ENCODE data around the gene ZNF813. TPM values are rescaled to one million over a fixed set of nuclear protein-coding genes. Genes with fewer than 3 reads are reported as not detected.

ZNF813 gene
- total and polyA plus RNA-seq, 7 donors, result 1.2 to 4.2 (median 2.9) TPM

DNA sequence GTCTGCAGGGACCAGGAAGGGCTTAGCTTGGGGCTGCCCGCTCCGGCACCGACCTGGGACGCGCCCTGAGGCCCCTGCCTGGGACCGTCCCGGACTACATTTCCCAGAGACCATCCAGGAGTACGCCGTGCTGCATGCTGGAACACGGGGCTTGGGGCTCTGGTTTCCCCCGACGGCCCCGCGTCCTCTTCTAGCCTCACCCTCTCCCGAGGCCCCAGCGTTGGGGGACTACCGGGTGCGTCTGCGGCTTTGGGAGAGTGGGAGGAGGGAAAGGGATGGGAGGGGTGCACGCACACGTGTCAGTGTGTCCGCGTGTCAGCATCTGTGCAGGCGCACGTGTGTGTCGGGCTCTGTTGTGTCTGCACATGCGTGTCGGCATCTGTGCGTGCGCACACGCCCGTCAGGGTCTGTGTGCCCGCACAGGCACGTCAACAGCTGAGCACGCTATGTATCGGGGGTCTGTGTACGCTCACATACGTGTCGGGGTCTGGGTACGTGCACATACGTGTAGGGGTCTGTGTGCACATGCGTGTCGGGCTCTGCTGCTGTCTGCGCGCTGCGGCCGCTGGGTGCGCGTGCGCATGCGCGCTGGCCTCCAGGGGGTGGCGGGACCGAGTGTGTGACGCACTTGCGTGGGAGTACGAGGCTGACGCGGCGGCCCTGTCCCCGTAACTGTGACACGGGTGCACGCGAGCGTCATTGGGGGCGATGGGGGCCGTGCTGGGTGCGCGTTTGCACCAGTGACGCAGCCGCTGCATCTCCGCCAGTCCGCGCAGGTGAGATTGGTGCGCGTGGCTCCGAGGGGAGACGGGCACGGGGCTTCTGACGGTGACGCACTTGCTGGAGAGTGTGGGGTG lies 70.2 kb downstream of the ZNF813 start, which contains the start of gene ZNF331:
ZNF331 (plus strand) TSS at position 625 of the 857 bp plus-strand sequence. CDS start 31,232 bp downstream, outside the sequence.
- TF ChIP-seq POLR2A (IDR thresholded peaks at IDR 0.05) (peak; percentile 26 to 46), POLR2AphosphoS5 (IDR thresholded peaks at IDR 0.05) (peak; percentile 82 to 87 (median 86)), EP300 (IDR thresholded peaks at IDR 0.05) (peak in 3 of 4 donors; percentile 77 to 80 (median 79))
- TF ChIP-seq, protein P1, sequence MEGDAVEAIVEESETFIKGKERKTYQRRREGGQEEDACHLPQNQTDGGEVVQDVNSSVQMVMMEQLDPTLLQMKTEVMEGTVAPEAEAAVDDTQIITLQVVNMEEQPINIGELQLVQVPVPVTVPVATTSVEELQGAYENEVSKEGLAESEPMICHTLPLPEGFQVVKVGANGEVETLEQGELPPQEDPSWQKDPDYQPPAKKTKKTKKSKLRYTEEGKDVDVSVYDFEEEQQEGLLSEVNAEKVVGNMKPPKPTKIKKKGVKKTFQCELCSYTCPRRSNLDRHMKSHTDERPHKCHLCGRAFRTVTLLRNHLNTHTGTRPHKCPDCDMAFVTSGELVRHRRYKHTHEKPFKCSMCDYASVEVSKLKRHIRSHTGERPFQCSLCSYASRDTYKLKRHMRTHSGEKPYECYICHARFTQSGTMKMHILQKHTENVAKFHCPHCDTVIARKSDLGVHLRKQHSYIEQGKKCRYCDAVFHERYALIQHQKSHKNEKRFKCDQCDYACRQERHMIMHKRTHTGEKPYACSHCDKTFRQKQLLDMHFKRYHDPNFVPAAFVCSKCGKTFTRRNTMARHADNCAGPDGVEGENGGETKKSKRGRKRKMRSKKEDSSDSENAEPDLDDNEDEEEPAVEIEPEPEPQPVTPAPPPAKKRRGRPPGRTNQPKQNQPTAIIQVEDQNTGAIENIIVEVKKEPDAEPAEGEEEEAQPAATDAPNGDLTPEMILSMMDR (IDR thresholded peaks at IDR 0.05), result peak; percentile 47 to 68 (median 49)
- Histone ChIP-seq H3K36me3 (peaks cover 0 to 14% (median 0%) of the 10 kb centered on the region in 4 donors), H3K27me3 (no peaks in the 10 kb centered on the region), H3K4me1 (peaks cover 0 to 9% (median 2%) of the 10 kb centered on the region in 4 donors), H3K27ac (peak within 1 kb of the TSS; percentile 84 to 90 (median 88)), H3K4me3 (peak within 1 kb of the TSS; percentile 64 to 74 (median 69)), H3K9me3 (no peaks in the 10 kb centered on the region)
- DNase-seq, result peak; percentile 94
- intact Hi-C loops (cut with DNase I), result no loop called here
- 43 to 54% methylated on average over 81 of the region's 81 CpGs for WGBS, 2 donors

DNA sequence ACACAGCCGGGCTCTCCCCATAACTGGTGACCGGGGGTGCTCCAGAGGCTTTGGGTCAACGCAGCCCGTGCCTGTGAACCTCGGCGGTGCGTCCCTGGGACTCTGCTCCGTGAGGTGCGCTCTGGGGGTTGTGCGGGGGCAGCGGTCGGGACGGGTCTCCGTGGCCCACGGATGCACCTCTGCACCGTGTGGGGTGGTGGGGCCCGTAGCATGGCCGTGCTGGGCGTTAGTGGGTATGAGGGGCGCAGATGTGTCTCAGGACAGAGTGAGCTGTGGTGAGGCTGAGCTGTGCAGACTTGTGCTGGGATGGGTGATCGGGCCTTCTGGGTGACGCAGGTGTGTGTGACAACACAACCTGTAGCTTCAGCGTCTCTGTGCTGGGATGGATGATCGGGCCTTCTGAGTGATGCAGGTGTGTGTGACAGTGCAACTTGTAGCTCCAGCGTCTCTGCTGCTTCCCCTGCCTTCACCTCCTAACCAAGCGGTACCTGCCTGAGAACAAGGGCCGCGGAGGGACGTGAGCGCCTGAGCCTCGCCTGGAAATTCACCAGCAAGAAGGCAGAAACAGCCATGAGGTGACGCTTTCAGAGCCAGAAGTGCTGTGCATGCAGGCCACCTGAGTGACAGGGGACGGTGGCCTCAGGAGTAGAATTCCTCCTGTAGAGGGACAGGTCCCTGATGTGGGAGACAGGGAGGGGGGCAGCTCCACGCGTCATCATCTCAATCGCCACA lies 71.0 kb downstream of the ZNF813 start:
- WGBS, 2 donors, result 52 to 60% methylated on average over 36 of the region's 36 CpGs
- peak overlapping the region; percentile 84 to 90 (median 88) for H3K27ac ChIP-seq
- no peaks in the 10 kb centered on the region for H3K27me3 ChIP-seq
- DNase-seq, result no peak
- TF ChIP-seq, protein P1 (IDR thresholded peaks at IDR 0.05), result no peak
- TF ChIP-seq POLR2AphosphoS5 (IDR thresholded peaks at IDR 0.05), result no peak
- no peak for TF ChIP-seq POLR2A (IDR thresholded peaks at IDR 0.05)
- no peak for TF ChIP-seq EP300 (IDR thresholded peaks at IDR 0.05)
- no peaks in the 10 kb centered on the region for H3K9me3 ChIP-seq
- intact Hi-C loops (cut with DNase I), result no loop called here
- peaks cover 0 to 9% (median 2%) of the 10 kb centered on the region in 4 donors for H3K4me1 ChIP-seq
- H3K36me3 ChIP-seq, result peaks cover 0 to 14% (median 0%) of the 10 kb centered on the region in 4 donors
- peak overlapping the region; percentile 64 to 74 (median 69) for H3K4me3 ChIP-seq

DNA sequence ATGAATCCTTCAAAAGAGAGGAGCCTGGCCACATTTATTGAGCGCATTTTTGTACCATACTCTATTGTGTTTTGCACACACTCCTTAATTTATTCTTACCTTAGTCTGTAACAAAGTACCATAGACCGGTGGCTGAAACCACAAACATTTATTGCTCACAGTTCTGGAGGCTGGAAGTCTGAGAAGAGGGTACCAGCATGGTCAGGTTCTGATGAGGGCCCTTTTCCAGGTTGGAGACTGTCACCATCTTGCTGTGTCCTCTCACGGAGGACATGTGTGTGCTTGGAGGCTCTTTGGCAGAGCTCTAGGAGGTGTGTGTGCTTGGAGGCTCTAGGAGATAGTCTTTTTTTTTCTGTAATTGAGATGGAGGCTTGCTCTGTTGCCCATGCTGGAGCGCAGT lies 72.6 kb downstream of the ZNF813 start:
- H3K27ac ChIP-seq, result no peak overlapping the region
- DNase-seq, result no peak
- peaks cover 0 to 9% (median 2%) of the 10 kb centered on the region in 4 donors for H3K4me1 ChIP-seq
- H3K36me3 ChIP-seq, result peaks cover 0 to 14% (median 0%) of the 10 kb centered on the region in 4 donors
- no peak overlapping the region for H3K4me3 ChIP-seq
- no peaks in the 10 kb centered on the region for H3K27me3 ChIP-seq
- 84 to 89% methylated on average over 4 of the region's 4 CpGs for WGBS, 2 donors
- no peaks in the 10 kb centered on the region for H3K9me3 ChIP-seq
- TF ChIP-seq POLR2A (IDR thresholded peaks at IDR 0.05) (no peak), EP300 (IDR thresholded peaks at IDR 0.05) (no peak), POLR2AphosphoS5 (IDR thresholded peaks at IDR 0.05) (no peak)
- TF ChIP-seq, protein P1 (IDR thresholded peaks at IDR 0.05), result no peak
- intact Hi-C loops (cut with DNase I), result no loop called here

DNA sequence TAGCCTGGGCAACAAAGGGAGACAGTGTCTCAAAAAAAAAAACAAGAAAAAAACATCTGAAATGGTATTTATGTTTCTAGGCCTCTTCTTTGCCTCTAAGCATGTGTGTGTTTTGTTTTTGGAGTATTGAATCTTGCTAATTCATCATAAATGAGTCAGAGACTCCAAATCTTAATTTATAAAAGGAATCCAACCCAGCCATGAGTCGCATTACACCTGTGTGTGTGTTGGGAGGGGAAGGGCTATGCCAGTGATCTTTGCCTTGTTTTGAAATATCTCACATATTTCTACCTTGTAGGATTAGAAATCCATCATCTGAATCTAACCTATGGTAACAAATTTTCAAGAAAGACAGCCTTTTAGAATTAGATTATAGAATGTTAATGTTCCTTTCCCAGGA lies 74.4 kb downstream of the ZNF813 start:
- peaks cover 0 to 14% (median 0%) of the 10 kb centered on the region in 4 donors for H3K36me3 ChIP-seq
- intact Hi-C loops (cut with DNase I), result no loop called here
- H3K4me3 ChIP-seq, result no peak overlapping the region
- no peak for DNase-seq
- peaks cover 0 to 15% (median 2%) of the 10 kb centered on the region in 4 donors for H3K4me1 ChIP-seq
- 94 to 98% methylated on average over 1 of the region's 1 CpG for WGBS, 2 donors
- no peaks in the 10 kb centered on the region for H3K27me3 ChIP-seq
- no peaks in the 10 kb centered on the region for H3K9me3 ChIP-seq
- no peak overlapping the region for H3K27ac ChIP-seq
- TF ChIP-seq POLR2AphosphoS5 (IDR thresholded peaks at IDR 0.05) (no peak), POLR2A (IDR thresholded peaks at IDR 0.05) (no peak), EP300 (IDR thresholded peaks at IDR 0.05) (no peak)
- TF ChIP-seq, protein P1 (IDR thresholded peaks at IDR 0.05), result no peak

All from sigmoid colon (tissue), 7 donors.